ENCODE results near the gene MREG. TPM values are rescaled to one million over a fixed set of nuclear protein-coding genes. Genes with fewer than 3 reads are reported as not detected.

Gene MREG
- total RNA-seq, 1 donor from 2014 or later = 0.22 TPM

GRCh38 chr2:216052420-216052819 lies 39.1 kb upstream of the MREG start:
- intact Hi-C loops (cut with micrococcal nuclease) = no loop called here

GRCh38 chr2:216051350-216051749 lies 38.0 kb upstream of the MREG start:
- Histone ChIP-seq H3K9me3 (replicated peaks) (peaks cover 6% of the 10 kb centered on the region), H3K27me3 (ENCODE audit: low read depth) (no peaks in the 10 kb centered on the region), H3K27ac (replicated peaks) (no peak overlapping the region), H3K4me1 (no peaks in the 10 kb centered on the region), H3K4me3 (no peak overlapping the region), H3K36me3 (peaks cover 10% of the 10 kb centered on the region)
- no peak for TF ChIP-seq CTCF (IDR thresholded peaks at IDR 0.05; ENCODE audit: borderline replicate concordance)
- intact Hi-C loops (cut with micrococcal nuclease) = no loop called here
- no peak for DNase-seq

More at GRCh38 chr2:216052420-216052819, 39.1 kb upstream of the MREG start:
- Histone ChIP-seq H3K27ac (replicated peaks) (no peak overlapping the region), H3K4me3 (no peak overlapping the region), H3K36me3 (peaks cover 9% of the 10 kb centered on the region), H3K9me3 (replicated peaks) (peaks cover 6% of the 10 kb centered on the region), H3K4me1 (no peaks in the 10 kb centered on the region), H3K27me3 (ENCODE audit: low read depth) (no peaks in the 10 kb centered on the region)
- no peak for TF ChIP-seq CTCF (IDR thresholded peaks at IDR 0.05; ENCODE audit: borderline replicate concordance)
- no peak for DNase-seq

GRCh38 chr2:216049452-216049851 lies 36.1 kb upstream of the MREG start:
- intact Hi-C loops (cut with micrococcal nuclease) = no loop called here
- no peak for TF ChIP-seq CTCF (IDR thresholded peaks at IDR 0.05; ENCODE audit: borderline replicate concordance)
- H3K36me3 ChIP-seq = peaks cover 17% of the 10 kb centered on the region
- DNase-seq = no peak
- H3K4me3 ChIP-seq = no peak overlapping the region
- H3K4me1 ChIP-seq = no peaks in the 10 kb centered on the region
- H3K27me3 ChIP-seq (ENCODE audit: low read depth) = no peaks in the 10 kb centered on the region
- H3K9me3 ChIP-seq (replicated peaks) = peaks cover 6% of the 10 kb centered on the region
- no peak overlapping the region for H3K27ac ChIP-seq (replicated peaks)

GRCh38 chr2:216047397-216047796 lies 34.0 kb upstream of the MREG start:
- H3K4me1 ChIP-seq = no peaks in the 10 kb centered on the region
- peaks cover 31% of the 10 kb centered on the region for H3K36me3 ChIP-seq
- H3K9me3 ChIP-seq (replicated peaks) = peaks cover 2% of the 10 kb centered on the region
- no peak for DNase-seq
- no peak overlapping the region for H3K27ac ChIP-seq (replicated peaks)
- H3K4me3 ChIP-seq = no peak overlapping the region
- H3K27me3 ChIP-seq (ENCODE audit: low read depth) = no peaks in the 10 kb centered on the region
- TF ChIP-seq CTCF (IDR thresholded peaks at IDR 0.05; ENCODE audit: borderline replicate concordance) = no peak
- intact Hi-C loops (cut with micrococcal nuclease) = no loop called here

- Histone ChIP-seq H3K27me3 (ENCODE audit: low read depth) (no peaks in the 10 kb centered on the region), H3K9me3 (replicated peaks) (no peaks in the 10 kb centered on the region), H3K36me3 (peaks cover 37% of the 10 kb centered on the region), H3K27ac (replicated peaks) (no peak overlapping the region), H3K4me1 (no peaks in the 10 kb centered on the region), H3K4me3 (no peak overlapping the region)
- TF ChIP-seq CTCF (IDR thresholded peaks at IDR 0.05; ENCODE audit: borderline replicate concordance) = no peak
- DNase-seq = no peak
- intact Hi-C loops (cut with micrococcal nuclease) = no loop called here
Observed at GRCh38 chr2:216044883-216045486, 31.6 kb upstream of the MREG start.

Data from left ventricle myocardium inferior (tissue), 1 donor.